GM19452 (cell line): ENCODE data around the gene KCND1.
"Not testable (repeated sequence)": the region's sequence is repeated elsewhere in the genome, so short reads cannot be mapped to it uniquely, and the experiment has no call there.

Experiments used
- ATAC-seq: cut with Tn5 transposase; IDR thresholded peaks from one replicate; pipeline ENCODE4 v1.9.1; 2021; ENCODE audit not compliant: unreplicated experiment

The KCND1 gene

GRCh38 chrX:48971249-48972219, at the start of gene KCND1:
TSS of gene KCND1 (minus strand) at chrX:48971844. CDS start at chrX:48970271, 1,573 bp downstream.
- no peak for ATAC-seq

DNA sequence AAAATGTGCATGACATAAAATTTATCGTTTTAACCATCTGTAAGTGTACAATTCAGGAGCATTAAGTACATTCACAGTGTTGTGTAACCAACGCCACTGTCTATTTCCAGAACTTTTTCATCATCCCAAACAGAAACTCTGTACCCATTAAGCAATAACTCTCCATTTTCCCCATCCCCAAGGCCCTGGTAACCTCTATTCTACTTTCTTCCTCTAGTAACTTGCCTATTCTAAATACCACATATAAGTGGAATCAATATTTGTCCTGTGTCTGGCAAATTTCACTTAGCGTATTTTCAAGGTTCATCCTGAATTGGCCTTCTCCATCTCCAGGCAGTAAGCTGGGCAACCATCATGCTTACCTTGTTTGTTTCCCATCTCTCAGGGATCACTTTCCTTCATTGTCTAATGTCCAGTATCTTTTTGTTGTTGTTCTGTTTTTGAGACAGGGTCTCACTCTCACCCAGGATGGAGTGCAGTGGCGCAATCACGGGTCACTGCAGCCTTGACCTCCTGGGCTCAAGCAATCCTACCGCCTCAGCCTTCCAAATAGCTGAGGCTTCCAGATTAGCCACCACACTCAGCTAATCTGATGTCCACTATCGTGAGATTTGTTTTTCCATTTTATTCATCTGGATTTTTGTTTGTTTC, 48.1 kb upstream of the KCND1 start:
- ATAC-seq: no peak

- ATAC-seq: no peak
Observed at GRCh38 chrX:49019050-49019449, 47.4 kb upstream of the KCND1 start.

DNA sequence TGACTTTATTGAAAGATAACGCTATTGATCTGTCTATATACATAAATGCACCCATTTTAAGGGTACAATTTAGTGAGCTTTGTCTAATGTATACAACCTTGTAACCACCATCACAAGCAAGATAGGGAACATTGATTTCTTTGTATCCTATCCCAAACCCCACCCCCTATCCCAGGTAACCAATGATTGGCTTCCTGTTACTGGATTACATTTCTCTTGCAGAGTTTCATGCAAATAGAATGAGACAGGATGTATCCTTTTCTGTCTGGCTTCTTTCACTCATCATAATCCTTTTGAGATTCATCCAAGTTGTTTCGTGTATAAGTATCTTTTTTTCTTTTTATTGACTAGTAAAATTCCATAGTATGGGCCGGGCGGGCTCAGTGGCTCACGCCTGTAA, 32.1 kb upstream of the KCND1 start:
- ATAC-seq: no peak

DNA sequence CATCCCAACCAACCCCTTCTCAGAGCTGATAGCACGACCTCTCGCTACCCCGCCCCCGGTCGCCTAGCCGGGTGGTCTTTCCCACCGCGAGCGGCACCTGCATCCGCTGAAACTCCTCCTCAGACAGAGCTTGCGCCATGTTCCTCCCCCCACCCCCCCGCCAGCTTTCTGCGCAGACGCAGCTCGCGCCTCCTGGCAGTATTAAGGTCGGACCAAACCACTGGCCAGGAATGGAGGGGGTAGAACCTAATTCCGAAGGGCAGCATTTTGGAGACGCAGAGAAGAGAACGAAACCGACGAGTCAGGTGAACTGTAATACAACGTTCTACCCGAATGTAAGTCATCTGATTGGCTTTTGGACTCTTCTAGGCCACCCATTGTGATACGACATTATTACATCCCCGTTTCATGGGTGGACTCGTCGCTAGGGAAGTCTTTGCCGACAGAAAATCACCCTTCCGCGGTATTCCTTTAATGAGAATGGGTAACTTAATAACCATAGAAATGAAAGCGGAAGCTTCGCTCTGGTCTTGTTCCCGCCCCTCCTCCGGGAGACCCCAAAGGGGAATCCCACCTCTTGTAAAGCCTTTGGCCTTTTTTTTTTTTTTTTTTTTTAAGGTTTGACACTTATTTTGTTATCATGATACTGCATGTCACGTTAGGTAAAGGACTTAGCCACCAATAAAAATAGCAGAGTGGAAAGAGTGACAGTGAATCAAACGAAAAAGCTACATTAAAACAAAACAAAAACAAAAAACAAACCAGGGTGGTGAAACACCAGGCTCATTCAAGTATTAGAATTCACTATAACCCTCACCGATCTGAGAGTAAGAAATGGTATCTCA, 30.7 kb upstream of the KCND1 start, which contains the start of gene GRIPAP1:
GRIPAP1 (minus strand) TSS at position 174 of the 845 bp plus-strand sequence; CDS start at position 139, 35 bp downstream.
- peak; percentile 75 for ATAC-seq

DNA sequence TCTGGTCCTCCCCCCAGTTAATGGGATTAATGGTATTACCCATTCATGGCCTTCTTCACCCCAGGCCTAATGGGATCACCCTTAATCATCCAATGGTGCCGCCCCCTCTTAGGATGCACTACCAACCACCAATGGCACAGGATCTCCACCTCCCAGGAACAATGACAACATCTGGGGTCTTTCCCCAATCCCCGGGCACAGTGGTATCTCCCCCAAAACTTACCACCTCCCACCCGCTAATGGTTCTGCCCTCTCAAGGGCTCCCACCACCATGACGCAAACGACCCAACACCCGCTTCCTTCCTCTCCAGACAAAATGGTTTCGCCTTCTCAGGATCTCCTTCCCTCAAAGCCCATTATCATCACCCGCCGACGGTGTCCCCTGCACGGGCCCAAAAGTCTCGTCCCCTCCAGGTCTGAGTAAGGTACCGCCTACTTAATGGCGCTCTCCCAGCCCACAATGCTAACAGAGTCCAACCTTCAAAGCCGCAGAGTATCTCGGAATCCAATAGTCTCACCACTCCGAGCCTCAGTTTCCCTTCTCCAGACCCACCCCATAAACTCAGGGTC, 30.0 kb upstream of the KCND1 start:
- ATAC-seq: peak; percentile 28

- ATAC-seq: no peak
Observed at GRCh38 chrX:49000636-49001035, 29.0 kb upstream of the KCND1 start.

- ATAC-seq: no peak
Observed at GRCh38 chrX:48999030-48999429, 27.4 kb upstream of the KCND1 start.

GRCh38 chrX:48998391-48998790, 26.7 kb upstream of the KCND1 start:
- no peak for ATAC-seq

DNA sequence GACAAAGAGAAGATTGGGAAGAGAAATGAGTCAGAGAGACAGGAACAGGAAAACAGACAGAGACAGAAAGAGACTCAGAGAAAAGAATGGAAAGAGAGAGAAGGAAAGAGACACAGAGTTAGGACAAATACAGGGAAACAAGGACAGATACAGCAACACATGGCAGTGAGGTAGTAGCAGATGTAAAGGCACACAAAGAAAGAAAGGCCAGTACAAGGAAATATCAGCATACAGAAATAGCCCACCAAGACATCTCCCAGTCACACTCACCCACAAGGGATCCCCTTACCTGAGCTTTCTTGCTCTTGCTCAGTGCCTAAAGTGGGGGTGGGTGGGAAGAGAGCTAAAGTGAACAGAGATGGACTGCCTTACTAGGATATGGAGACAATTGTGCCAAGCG, 26.2 kb upstream of the KCND1 start:
- no peak for ATAC-seq

GRCh38 chrX:48997455-48997854, 25.8 kb upstream of the KCND1 start:
- ATAC-seq: no peak

DNA sequence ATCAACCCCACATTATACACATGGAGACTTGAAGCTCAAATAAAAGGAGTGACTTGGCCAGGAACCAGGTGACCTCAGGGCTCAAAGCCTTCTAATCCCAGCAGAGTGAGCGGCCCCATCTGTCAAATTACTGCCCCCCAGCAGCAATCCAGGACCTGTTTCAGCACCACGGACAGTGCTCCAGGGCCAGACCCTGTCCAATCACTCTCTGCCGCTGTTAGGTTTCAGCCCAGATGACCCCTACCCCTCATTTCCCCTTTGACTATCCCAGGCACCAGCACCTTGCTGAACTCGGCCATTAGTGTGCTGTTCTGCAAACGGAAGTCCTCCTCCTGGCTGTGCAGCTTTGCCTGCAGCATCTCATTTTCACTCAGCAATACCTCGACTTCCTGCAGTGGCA, 25.3 kb upstream of the KCND1 start:
- no peak for ATAC-seq

DNA sequence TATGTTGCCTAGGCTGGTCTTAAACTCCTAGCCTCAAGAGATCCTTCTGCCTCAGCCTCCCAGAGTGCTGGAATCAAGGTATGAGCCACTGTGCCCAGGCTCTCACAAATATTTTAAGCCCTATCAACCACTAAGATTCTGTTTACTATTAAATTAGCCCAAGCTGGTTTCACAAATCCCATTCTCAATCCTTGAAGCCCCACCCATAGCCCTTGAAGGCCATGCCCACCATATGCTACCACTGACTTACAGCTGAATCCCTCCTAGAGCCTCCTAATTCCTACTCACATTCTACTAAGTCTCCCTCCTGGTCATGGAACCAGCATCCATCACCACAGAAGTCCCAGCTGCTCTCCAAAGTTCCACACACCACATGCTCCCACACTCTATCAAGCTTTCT, 20.7 kb upstream of the KCND1 start:
- no peak for ATAC-seq

DNA sequence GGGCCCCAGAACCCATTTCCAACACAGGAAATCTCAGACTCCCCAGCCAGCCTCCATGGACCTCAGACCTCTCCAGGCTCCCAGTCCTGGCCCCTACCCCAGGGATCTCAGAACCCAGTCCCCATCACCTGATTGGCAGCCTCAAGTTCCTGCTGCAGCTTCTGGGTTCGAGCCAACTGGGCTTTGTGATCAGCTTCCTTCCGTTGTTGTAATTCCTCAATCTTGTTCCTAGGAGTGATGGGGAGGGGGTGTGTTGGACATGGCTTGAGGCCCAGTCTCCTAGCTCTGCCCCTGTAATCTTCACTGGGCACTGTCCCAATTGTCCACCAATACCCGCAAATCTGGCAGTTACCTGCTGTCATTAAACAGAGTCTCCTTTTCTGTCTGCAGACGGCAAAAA, 17.8 kb upstream of the KCND1 start:
- no peak for ATAC-seq

DNA sequence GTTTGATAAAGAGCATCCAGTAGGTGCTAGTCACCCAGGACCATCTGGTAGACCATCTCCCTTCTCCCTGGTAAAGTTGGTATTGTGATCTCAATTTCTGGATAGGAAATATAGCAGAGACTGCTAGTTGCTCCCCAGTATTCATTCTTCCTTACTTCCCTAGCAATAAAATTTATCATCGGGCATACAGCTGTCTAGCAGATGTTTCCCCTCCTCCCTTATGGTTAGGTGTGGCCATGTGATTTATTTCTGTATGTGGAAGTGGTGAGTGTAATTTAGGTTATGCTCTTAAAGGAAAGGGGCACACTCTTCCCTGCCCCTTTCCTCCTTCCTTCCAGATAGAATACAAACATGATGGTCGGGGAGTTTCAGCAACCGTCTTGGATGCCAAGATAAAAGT, 12.3 kb upstream of the KCND1 start:
- ATAC-seq: no peak

- ATAC-seq: no peak
Observed at GRCh38 chrX:48983081-48983480, 11.4 kb upstream of the KCND1 start.

- ATAC-seq: no peak
Observed at GRCh38 chrX:48981178-48981577, 9.5 kb upstream of the KCND1 start.

GRCh38 chrX:48980341-48980740, 8.7 kb upstream of the KCND1 start:
- ATAC-seq: not testable (repeated sequence)

- ATAC-seq: no peak
Observed at GRCh38 chrX:48978226-48978625, 6.6 kb upstream of the KCND1 start.

- ATAC-seq: no peak
Observed at GRCh38 chrX:48976086-48976485, 4.4 kb upstream of the KCND1 start.

- no peak for ATAC-seq
Observed at GRCh38 chrX:48975541-48975940, 3.9 kb upstream of the KCND1 start.
